Endometrium (tissue), 2 donors: Measurements from ENCODE around the gene PALLD.
A peak's percentile ranks its signal among the peaks of the same experiment; 100 is the strongest.
"Not testable (repeated sequence)": the region's sequence is repeated elsewhere in the genome, so short reads cannot be mapped to it uniquely, and the experiment has no call there.

Experiments used
- FAIRE-seq: peaks from 2 replicates; lab custom pipeline; 2012; peaks lifted over from hg19 to GRCh38; lab: Jason Lieb, UNC
- donor health status: control.
- donor health status: control.

The PALLD gene

DNA sequence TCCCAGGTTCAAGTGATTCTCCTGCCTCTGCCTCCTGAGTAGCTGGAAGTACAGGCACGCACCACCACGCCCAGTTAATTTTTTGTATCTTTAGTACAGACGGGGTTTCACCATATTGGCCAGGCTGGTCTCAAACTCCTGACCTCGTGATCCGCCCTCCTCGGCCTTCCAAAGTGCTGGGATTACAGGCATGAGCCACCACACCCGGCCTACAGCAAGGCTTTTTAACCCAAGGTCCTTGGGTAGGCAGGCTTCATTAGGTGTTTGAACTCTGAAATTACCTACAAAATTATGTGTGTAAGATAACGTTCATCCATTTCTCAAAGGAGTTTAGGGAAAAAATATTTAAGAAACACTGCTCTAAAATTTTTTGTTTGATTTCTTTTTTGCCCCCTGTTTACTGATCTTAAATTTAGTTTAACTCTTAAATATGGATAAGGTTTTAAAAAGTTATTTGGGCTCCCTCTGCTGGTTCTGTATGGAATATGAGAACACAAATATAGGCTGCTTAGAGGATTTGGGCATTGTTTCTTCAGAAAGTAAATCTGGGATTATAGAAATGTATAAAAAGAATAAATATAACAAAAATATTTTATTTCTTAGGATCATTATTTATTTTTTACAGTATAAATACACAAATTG, 420.4 kb downstream of the PALLD start:
- FAIRE-seq = peak; percentile 95

DNA sequence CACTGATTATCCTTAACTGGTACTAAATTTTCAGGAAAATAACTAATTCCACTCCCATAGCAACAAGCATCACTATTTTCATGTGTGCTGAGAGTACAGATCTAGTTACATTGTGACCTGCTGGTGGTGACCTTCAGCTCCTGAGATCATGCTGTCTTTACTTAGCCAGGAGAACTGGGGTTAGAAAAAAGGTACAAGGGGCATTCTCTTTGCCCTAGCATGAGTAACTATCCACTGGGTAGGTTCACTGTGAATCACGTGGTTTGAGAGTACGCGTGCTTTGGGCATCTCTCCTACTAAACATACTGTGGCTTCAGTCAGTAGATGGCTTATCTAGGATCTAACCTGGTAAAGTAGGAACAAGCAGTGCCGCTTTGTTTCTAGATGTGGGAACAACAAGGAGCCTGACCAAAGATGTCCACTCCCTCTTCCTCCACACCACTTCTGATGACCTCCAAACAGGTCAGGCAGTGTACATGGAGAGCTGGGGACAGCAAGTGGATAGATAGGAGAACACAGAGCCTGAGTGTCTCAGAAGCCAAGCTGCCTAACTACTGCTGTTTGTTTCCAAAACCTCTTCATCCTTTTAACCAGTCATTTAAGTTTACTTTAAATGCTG, 423.0 kb downstream of the PALLD start:
- no peak for FAIRE-seq

DNA sequence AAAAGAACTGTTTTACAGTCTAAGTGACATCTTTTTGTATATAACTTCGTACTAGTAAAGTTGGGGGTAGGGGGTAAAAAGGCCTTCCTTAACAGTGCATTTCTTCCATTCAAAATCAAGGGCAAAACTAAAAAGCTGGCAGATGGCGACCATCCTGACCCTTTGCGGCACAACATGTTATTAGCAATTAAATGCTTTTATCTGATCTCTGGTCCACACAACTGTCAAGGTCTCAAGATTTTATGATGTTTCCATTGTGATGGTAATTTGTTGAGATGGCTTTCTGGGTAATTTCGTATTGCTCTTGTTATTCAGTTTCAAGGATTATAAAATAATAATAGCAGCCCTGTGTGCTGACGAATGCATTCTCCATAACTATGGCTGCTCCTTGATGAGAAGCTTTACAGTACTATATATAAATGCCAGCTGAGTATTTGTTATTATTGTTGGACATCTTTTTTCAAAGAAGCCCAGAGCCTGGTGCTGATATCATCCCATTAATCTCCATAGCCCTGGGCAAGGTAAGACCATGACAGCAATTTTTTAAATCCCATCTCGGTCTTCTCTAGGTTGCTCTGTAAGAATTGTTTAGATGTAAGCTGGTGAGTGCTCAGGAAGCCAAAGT, 423.7 kb downstream of the PALLD start:
- FAIRE-seq = no peak

DNA sequence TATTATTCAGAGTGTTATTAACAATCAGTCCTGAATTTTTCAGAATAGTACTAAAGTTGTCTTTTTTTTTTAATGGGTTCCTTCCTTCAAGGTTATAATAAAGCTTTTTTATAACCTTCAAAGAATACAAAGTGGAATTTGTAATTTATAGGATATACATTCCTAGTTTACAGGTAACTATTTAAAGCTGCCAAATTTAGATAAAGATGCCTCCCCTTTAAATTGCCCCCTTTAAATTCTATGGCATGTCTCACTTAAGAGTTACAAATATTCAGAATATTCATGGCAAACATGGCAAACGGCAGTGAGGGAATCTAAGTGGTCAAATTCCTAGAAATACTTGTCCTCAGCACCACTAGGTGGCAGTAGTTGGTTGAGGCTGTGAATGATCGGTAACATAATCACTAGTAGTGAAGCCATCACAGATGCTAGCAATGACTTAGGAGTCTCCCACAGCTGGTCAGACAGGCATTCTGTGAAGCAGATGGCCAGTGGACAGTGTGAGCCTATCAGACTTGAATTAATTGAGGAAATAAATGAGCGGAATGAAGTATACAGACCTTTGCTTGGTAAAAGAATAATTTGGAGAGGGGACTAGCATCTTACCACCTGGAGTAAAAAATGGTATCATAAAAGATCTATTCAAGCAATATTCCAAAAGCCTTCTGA, 426.8 kb downstream of the PALLD start:
- peak; percentile 84 for FAIRE-seq

DNA sequence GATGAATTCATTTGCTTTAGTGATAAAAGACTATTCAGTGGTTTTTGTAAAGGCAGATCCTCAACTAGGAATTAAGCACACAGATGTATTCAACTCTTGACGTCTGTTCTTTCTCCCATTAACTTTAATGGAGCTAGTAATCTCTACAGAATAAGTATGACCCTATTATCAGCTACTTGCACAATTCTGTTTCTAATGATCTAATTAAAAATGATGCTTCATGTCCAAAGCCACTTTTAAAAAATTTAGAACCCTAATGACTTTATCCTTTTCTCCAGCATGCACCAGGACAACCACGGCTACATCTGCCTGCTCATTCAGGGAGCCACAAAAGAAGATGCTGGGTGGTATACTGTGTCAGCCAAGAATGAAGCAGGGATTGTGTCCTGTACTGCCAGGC, 427.8 kb downstream of the PALLD start:
- no peak for FAIRE-seq

DNA sequence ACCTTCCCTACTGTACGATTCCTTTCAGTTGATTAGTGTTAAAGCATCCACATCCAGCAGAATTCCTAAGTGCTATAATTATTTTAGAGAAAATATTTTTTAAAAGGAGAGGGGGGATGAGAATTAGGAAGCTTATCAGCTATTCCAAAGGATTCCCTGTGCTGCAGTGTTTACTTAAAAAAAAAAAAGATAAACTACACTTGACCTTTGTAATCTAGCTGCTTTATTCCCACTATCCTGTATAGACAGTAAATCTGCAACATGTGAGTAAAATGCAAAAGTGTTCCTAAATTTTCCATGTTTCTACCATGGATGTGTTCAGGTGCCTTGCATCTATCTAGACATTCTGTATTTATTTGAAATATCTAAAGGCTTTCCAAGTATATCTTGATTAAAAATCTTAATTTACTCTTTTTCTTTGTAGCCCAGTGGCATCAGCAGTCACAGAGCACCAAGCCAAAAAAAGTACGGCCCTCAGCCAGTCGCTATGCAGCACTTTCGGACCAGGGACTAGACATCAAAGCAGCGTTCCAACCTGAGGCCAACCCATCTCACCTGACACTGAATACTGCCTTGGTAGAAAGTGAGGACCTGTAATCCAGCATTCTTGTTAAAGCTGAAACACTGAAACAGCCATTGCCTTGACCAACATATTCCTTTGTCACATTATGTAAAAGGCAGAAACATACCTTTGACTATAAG, 429.1 kb downstream of the PALLD start:
- no peak for FAIRE-seq

DNA sequence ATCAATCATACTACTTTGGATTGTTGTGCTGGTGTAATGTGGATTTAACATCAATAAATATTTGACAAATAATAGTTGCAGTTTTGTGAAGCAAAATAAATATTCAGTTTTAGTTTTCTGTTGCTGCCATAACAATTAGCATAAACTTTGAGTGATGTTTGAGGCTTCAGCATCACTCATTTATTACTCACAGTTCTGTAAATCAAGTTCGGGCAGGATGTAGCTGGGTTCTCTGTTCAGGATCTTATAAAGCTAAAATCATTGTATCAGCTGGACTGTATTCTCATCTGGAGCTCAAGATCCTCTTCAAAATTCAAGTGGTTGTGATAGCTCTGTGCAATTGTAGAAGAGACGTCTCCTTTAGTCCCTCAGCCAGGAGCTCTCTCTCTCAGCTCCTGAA, 431.5 kb downstream of the PALLD start:
- FAIRE-seq = no peak

DNA sequence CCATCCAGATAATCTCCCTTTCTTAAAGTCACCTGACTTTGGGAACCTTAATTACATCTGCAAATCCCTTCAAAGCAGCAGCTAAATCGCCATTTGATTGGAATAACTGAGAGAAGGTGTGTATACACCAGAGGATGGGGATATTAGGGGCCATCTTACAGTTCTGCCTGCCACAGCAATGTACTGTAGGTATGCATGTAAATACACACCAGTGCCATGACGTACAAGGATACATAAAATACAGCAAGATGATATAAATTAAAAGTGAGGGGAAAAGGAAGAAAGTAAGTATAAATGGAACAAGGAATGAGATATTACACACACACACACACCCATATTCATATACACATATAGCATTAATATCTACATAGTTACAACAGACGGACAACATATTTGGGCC, 432.0 kb downstream of the PALLD start:
- FAIRE-seq = no peak

DNA sequence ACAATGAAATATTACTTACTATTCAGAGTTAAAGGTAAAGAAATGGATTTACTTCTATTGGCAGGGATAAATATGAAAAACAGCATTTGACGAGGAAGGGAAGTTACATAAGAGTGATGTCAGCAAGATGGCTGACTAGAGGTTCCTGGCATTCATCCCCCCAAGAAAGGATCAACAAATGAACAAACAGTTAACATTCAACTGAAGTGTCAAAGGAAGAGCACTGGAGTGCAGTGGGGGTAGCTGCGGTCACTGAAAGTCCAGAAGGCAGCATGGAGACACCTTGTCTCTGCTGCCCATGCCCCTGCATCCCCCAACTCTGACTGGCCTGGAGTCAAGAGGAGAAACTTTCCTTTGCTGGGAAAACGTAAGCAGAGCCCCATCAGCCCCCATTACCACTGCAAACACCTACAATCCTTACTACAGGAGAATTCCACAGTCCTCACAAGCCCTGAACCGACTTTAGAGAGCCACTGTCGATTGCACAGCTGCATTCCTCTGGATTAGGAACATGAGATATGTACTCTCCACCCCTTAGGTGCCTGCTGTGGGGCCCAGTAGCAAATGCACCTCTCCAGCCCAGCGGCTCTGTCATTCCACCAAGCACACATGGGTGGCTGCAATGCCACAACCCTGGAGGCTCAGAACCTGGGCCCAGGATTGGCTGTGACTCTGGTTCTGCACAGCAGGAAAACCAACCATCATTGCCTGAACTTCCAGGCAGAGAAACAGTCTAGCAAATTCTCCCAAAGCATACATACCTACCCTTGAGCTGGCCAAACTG, 433.8 kb downstream of the PALLD start:
- no peak for FAIRE-seq

DNA sequence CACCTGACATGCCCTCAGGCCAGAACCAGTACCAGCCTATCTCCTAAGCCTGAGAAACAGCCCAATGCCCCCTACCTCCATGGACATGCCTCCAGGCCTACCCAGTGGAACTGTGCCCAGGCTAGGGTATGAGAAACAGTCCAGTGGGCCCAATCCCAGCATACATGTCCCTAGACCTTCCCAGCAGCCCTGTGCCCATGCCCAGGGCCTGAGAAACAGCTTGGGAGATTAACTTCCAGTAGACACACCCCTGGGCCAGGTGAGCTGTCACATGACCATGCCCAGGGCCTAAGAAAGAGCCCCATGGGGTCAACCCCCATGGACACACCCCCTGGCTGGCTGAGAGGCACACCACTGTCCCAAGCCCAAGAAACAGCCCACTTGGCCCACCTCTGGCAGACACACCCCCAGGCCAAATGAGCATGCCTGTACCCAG, 434.4 kb downstream of the PALLD start:
- no peak for FAIRE-seq

DNA sequence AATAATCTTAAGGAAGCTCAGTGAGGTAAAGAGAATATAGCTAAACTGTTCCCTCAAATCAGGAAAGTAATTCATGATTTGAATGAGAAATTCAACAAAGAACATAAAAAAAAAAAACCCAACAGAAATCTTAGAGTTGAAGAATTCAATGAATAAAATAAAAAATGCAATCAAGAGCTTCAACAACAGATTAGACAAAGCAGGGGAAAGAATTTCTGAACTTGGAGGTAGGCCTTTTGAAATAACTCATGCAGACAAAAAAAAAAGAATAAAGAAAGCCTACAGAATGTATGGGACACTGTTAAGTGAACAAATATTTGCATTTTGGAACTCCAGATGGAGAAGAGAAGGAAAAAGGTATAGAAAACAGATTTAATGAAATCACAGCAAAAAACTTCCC, 435.3 kb downstream of the PALLD start:
- no peak for FAIRE-seq

DNA sequence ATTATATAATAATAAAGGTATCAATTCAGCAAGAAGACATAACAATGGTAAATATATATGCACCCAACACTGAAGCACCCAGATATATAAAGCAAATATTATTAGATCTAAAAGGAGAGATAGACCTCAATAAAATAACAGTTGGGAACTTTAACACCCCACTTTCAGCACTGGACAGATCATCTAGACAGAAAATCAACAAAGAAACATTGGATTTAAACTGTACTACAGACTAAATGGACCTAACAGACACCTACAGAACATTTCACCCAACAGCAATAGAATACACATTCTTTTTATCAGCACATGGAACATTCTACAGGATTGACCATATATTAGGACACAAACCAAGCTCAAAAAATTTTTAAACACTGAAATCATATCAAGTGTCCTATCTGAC, 436.6 kb downstream of the PALLD start:
- FAIRE-seq = no peak

DNA sequence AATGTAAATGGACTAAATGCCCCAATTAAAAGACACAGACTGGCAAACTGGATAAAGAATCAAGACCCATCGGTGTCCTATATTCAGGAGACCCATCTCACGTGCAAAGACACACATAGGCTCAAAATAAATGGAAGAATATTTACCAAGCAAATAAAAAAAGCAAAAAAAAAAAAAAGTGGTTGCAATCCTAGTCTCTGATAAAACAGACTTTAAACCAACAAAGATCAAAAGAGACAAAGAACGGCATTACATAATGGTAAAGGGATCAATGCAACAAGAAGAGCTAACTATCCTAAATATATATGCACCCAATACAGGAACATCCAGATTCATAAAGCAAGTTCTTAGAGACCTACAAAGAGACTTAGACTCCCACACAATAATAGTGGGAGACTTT, 440.6 kb downstream of the PALLD start:
- FAIRE-seq = not testable (repeated sequence)

DNA sequence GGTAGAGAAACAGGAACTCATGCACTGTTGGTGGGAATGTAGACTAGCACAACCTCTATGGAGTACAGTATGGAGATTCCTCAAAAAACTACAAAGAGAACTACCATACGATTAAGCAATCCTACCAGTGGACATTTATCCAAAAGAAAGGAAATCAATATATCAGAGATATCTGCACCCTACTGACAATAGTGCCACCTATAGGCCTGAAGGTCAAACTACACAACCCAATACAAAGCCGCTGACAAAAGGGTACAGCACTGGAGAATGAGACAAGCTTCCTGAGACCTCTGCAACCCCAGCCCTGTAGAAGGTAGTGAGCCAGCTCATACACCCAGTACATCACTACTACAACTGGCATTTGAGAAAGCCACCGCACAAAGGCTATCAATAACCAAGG, 446.1 kb downstream of the PALLD start:
- FAIRE-seq = no peak

DNA sequence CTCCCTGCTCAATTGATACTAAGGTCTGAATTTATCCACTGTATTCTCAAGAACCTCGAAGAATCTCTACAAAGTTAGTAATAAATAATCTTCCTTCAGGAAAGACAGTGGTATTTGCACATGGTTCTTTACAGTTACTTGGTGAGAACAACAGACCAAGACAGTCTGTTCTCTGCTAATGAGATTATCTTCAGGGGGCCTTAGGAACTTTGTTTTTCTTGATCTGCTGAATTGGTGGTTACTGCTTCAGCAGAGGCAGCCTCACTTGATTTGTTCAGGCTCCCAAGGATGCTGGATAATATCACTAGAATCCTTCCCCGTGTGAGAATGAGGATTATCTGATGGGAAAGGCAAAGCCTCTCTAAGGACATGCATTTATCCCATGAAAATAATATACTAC, 448.4 kb downstream of the PALLD start:
- FAIRE-seq = no peak

DNA sequence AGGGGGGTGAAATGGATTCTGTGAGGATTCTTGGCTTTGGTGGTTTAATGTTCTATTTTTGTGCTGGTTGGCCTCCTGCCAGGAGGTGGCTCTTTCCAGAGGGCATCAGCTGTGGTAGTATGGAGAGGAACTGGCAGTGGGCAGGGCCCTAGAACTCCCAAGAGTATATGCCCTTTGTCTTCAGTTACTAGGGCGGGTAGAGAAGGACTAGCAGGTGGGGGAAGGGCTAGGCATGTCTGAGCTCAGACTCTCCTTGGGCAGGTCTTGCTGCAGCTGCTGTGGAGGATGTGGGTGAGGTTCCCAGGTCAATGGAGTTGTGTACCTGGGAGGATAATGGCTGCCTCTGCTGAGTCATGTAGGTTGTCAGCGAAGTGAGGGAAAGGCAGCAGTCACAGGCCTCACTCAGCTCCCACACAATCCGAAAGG, 456.0 kb downstream of the PALLD start:
- not testable (repeated sequence) for FAIRE-seq

DNA sequence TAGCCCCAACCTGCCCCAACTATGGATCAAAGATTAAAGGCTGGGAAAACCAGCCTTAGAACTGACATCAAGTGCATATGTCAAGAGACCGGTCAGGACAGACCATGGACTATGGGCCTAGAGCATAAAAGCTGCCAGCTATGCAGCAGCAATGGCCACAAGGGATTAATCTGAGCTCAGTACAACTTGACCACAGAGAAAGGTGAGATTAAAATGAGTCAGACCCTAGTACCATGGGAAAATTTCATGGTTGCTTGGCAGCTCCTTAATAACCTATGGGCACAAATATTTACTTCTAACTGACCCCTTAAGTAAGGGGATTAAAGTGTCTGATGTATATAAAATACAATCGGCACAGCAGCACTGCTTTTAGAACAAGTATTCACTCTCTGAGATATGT, 458.8 kb downstream of the PALLD start:
- no peak for FAIRE-seq

DNA sequence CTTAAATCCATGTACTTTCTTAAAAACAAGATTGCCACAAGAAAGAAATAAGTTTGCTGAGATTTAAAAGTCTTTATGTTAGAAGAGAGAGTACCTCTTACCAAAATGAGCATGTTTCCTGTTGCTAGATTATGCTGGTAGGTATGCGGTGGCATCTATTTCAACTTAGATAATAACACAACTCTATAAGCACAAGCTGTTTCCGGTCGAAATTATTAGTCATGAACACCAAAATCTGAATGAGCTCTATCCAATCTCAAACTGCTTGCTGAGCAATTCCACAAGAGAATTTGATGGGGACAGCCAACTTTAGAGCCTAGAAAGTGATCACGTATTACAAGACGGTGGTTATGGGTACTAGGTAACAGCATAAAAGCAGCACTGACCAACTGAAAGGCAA, 463.9 kb downstream of the PALLD start:
- no peak for FAIRE-seq

DNA sequence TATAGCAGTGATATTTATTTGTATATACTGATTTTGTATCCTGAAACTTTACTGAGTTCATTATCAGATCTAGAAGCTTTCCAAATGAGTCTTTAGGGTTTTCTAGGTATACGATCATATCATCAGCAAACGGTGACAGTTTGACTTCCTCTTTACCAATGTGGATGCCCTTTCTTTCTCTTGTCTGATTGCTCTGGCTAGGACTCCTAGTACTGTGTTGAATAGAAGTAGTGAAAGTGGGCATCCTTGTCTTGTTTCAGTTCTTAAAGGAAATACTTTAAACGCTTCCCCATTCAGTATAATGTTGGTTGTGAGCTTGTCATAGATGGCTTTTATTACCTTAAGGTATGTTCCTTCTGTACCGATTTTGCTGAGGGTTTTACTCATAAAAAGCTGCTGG, 475.7 kb downstream of the PALLD start:
- FAIRE-seq = no peak
